ENCODE measurements around the gene POLN.
"Not testable (repeated sequence)": the region's sequence is repeated elsewhere in the genome, so short reads cannot be mapped to it uniquely, and the experiment has no call there.

Gene POLN

DNA sequence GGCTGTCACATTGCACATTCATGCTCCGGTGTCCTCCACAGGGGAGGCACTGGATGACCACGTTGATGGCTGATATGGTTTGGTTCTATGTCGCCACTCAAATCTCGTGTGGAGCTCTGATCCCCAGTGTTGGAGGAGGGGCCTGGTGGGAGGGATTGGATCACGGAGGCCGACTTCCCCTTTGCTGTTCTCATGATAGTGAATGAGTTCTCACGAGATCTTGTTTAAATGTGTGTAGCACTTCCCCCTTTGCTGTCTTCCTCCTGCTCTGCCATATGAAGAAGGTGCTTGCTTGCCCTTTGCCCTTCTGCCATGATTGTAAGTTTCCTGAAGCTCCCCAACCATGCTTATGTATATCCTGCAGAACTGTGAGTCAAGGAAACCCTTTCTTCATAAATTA, 205.1 kb downstream of the POLN start:
- TF ChIP-seq, protein P1, sequence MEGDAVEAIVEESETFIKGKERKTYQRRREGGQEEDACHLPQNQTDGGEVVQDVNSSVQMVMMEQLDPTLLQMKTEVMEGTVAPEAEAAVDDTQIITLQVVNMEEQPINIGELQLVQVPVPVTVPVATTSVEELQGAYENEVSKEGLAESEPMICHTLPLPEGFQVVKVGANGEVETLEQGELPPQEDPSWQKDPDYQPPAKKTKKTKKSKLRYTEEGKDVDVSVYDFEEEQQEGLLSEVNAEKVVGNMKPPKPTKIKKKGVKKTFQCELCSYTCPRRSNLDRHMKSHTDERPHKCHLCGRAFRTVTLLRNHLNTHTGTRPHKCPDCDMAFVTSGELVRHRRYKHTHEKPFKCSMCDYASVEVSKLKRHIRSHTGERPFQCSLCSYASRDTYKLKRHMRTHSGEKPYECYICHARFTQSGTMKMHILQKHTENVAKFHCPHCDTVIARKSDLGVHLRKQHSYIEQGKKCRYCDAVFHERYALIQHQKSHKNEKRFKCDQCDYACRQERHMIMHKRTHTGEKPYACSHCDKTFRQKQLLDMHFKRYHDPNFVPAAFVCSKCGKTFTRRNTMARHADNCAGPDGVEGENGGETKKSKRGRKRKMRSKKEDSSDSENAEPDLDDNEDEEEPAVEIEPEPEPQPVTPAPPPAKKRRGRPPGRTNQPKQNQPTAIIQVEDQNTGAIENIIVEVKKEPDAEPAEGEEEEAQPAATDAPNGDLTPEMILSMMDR (IDR thresholded peaks at IDR 0.05; ENCODE audit: low read depth, low read length), result no peak
- no peak for DNase-seq (ENCODE audit: low read depth, low spot score)
- in situ Hi-C loops (cut with HindIII; ENCODE audit: low sequenced_read_pairs), result no loop called here

DNA sequence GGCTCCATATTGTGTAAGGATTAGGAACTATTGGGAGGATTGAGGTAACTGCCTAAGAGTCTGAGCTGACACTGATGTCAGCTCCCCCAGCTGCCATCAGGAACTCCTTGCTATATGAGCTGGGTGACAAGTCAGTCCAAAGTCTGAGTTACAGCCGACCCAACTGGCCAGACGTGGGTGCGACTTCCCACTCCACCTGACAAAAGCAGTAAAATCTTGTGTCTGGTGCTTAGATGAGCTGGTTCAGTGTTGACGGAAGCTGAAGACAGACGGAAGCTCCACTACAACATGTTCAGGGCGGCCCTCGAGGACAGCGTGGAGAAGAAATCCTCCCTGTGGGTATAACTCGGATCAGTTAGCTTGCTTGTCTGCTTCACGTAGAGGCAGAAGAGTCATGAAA, 205.6 kb downstream of the POLN start:
- in situ Hi-C loops (cut with HindIII; ENCODE audit: low sequenced_read_pairs), result no loop called here
- no peak for DNase-seq (ENCODE audit: low read depth, low spot score)
- no peak overlapping the region for H3K4me3 ChIP-seq (ENCODE audit: low read depth, low read length)
- TF ChIP-seq, protein P1 (IDR thresholded peaks at IDR 0.05; ENCODE audit: low read depth, low read length), result no peak

More for the DNA sequence above, 205.1 kb downstream of the POLN start:
- no peak overlapping the region for H3K4me3 ChIP-seq (ENCODE audit: low read depth, low read length)

DNA sequence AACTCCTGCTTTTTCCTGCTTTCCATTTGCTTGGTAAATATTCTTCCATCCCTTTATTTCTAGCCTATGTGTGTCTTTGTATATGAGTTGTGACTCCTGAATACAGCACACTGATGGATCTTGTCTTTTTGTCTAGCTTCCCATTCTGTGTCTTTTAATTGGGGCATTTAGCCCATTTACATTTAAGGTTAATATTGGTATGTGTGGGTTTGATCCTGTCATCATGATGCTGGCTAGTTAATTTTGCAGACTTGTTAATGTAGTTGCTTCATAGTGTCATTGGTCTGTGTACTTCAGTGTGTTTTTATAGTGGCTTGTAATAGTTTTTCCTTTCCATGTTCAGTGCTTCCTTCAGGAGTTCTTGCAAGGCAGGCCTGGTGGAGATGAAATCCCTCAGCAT, 210.8 kb downstream of the POLN start:
- in situ Hi-C loops (cut with HindIII; ENCODE audit: low sequenced_read_pairs); H3K4me3 ChIP-seq (ENCODE audit: low read depth, low read length); DNase-seq (ENCODE audit: low read depth, low spot score): not testable (repeated sequence)

DNA sequence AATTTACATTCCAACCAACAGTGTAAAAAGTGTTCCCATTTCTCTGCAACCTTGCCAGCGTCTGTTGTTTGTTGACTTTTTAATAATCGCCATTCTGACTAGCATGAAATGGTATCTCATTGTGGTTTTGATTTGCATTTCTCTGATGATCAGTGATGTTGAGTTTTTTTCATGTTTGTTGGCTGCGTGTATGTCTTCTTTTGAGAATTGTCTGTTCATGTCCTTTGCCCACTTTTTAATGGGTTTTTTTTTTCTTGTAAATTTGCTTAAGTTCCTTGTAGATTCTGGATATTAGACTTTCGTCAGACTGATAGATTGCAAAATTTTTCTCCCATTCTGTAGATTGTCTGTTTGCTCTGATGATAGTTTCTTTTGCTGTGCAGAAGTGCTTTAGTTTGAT, 214.8 kb downstream of the POLN start:
- in situ Hi-C loops (cut with HindIII; ENCODE audit: low sequenced_read_pairs), result not testable (repeated sequence)

DNA sequence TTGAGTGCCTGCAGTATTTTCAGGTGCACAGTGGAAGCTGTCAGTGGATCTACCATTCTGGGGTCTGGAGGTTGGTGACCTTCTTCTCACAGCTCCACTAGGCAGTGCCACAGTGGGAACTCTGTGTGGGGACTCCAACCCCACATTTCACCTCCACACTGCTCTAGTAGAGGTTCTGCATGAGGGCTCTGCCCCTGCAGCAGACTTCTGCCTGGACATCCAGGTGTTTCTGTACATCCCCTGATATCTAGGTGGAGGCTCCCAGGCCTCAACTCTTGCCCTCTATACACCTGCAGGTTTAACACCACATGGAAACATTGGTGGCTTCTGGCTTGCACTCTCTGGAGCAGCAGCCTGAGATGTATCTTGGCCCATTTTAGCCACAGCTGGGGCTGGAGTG, 216.1 kb downstream of the POLN start:
- in situ Hi-C loops (cut with HindIII; ENCODE audit: low sequenced_read_pairs), result no loop called here
- TF ChIP-seq, protein P1 (IDR thresholded peaks at IDR 0.05; ENCODE audit: low read depth, low read length), result no peak
- H3K4me3 ChIP-seq (ENCODE audit: low read depth, low read length), result no peak overlapping the region

More for the DNA sequence above, 214.8 kb downstream of the POLN start:
- not testable (repeated sequence) for DNase-seq (ENCODE audit: low read depth, low spot score); H3K4me3 ChIP-seq (ENCODE audit: low read depth, low read length)

DNA sequence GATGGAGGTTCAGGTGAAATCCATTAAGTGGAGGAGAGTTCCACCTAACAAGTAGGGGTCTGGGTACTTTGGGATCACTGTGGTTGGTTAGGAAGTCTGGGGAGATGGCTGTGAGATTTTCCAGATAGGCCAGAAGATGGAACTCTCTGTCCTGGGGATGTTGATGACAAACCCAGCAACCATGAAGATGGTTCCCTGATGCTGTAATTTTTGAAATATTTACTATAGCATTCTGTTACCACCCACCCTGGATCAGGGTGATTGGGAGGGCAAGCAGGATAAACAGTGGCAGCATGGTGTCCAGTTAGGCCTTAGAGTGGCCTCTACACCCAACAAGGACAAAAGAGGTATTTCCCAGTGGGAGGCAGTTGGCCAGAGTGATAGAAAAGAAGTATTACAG, 217.2 kb downstream of the POLN start:
- H3K4me3 ChIP-seq (ENCODE audit: low read depth, low read length), result no peak overlapping the region
- in situ Hi-C loops (cut with HindIII; ENCODE audit: low sequenced_read_pairs), result no loop called here
- TF ChIP-seq, protein P1 (IDR thresholded peaks at IDR 0.05; ENCODE audit: low read depth, low read length), result no peak
- DNase-seq (ENCODE audit: low read depth, low spot score), result no peak

More for the DNA sequence above, 216.1 kb downstream of the POLN start:
- DNase-seq (ENCODE audit: low read depth, low spot score), result no peak

All from astrocyte of the spinal cord (primary cell).